ENCODE results near the gene NARF.
"Not testable (repeated sequence)": the region's sequence is repeated elsewhere in the genome, so short reads cannot be mapped to it uniquely, and the experiment has no call there.

The NARF gene

GRCh38 chr17:82444284-82444893, 14.2 kb upstream of the NARF start:
- no peaks in the 10 kb centered on the region for H3K27me3 ChIP-seq (ENCODE audit: control insufficient read depth, insufficient read depth, low read length)
- peaks cover 4% of the 10 kb centered on the region for H3K4me1 ChIP-seq (ENCODE audit: control insufficient read depth, insufficient read depth, low read length)
- H3K9me3 ChIP-seq (ENCODE audit: control insufficient read depth, low read length): no peaks in the 10 kb centered on the region
- peaks cover 4% of the 10 kb centered on the region for H3K36me3 ChIP-seq (ENCODE audit: control insufficient read depth, insufficient read depth, low read length)
- H3K4me3 ChIP-seq (ENCODE audit: low read length): no peak overlapping the region
- H3K9ac ChIP-seq (ENCODE audit: low read length): no peak overlapping the region

- no peak overlapping the region for H3K9ac ChIP-seq (ENCODE audit: low read length)
- H3K36me3 ChIP-seq (ENCODE audit: control insufficient read depth, insufficient read depth, low read length): peaks cover 4% of the 10 kb centered on the region
- H3K4me3 ChIP-seq (ENCODE audit: low read length): no peak overlapping the region
- no peaks in the 10 kb centered on the region for H3K9me3 ChIP-seq (ENCODE audit: control insufficient read depth, low read length)
- H3K4me1 ChIP-seq (ENCODE audit: control insufficient read depth, insufficient read depth, low read length): peaks cover 9% of the 10 kb centered on the region
- H3K27me3 ChIP-seq (ENCODE audit: control insufficient read depth, insufficient read depth, low read length): no peaks in the 10 kb centered on the region
Observed at GRCh38 chr17:82444941-82445521, 13.5 kb upstream of the NARF start.

- H3K4me3 ChIP-seq (ENCODE audit: low read length): no peak overlapping the region
Observed at GRCh38 chr17:82445542-82445941, 13.0 kb upstream of the NARF start.

GRCh38 chr17:82446124-82446523, 12.4 kb upstream of the NARF start:
- Histone ChIP-seq H3K4me1 (ENCODE audit: control insufficient read depth, insufficient read depth, low read length) (peaks cover 10% of the 10 kb centered on the region), H3K9me3 (ENCODE audit: control insufficient read depth, low read length) (no peaks in the 10 kb centered on the region), H3K27me3 (ENCODE audit: control insufficient read depth, insufficient read depth, low read length) (no peaks in the 10 kb centered on the region)

More at GRCh38 chr17:82445542-82445941, 13.0 kb upstream of the NARF start:
- no peak overlapping the region for H3K9ac ChIP-seq (ENCODE audit: low read length)
- H3K4me1 ChIP-seq (ENCODE audit: control insufficient read depth, insufficient read depth, low read length): peaks cover 9% of the 10 kb centered on the region
- no peaks in the 10 kb centered on the region for H3K9me3 ChIP-seq (ENCODE audit: control insufficient read depth, low read length)
- H3K36me3 ChIP-seq (ENCODE audit: control insufficient read depth, insufficient read depth, low read length): peaks cover 4% of the 10 kb centered on the region
- no peaks in the 10 kb centered on the region for H3K27me3 ChIP-seq (ENCODE audit: control insufficient read depth, insufficient read depth, low read length)

GRCh38 chr17:82446649-82447048, 11.9 kb upstream of the NARF start:
- Histone ChIP-seq H3K27me3 (ENCODE audit: control insufficient read depth, insufficient read depth, low read length) (no peaks in the 10 kb centered on the region), H3K9ac (ENCODE audit: low read length) (no peak overlapping the region), H3K4me1 (ENCODE audit: control insufficient read depth, insufficient read depth, low read length) (peaks cover 14% of the 10 kb centered on the region), H3K36me3 (ENCODE audit: control insufficient read depth, insufficient read depth, low read length) (peaks cover 4% of the 10 kb centered on the region), H3K9me3 (ENCODE audit: control insufficient read depth, low read length) (no peaks in the 10 kb centered on the region), H3K4me3 (ENCODE audit: low read length) (no peak overlapping the region)

More at GRCh38 chr17:82446124-82446523, 12.4 kb upstream of the NARF start:
- Histone ChIP-seq H3K4me3 (ENCODE audit: low read length) (no peak overlapping the region), H3K36me3 (ENCODE audit: control insufficient read depth, insufficient read depth, low read length) (peaks cover 4% of the 10 kb centered on the region), H3K9ac (ENCODE audit: low read length) (no peak overlapping the region)

- no peak overlapping the region for H3K9ac ChIP-seq (ENCODE audit: low read length)
- no peaks in the 10 kb centered on the region for H3K9me3 ChIP-seq (ENCODE audit: control insufficient read depth, low read length)
- no peak overlapping the region for H3K4me3 ChIP-seq (ENCODE audit: low read length)
- H3K36me3 ChIP-seq (ENCODE audit: control insufficient read depth, insufficient read depth, low read length): no peaks in the 10 kb centered on the region
- H3K4me1 ChIP-seq (ENCODE audit: control insufficient read depth, insufficient read depth, low read length): peaks cover 14% of the 10 kb centered on the region
- H3K27me3 ChIP-seq (ENCODE audit: control insufficient read depth, insufficient read depth, low read length): no peaks in the 10 kb centered on the region
Observed at GRCh38 chr17:82447876-82448275, 10.7 kb upstream of the NARF start.

- peaks cover 14% of the 10 kb centered on the region for H3K4me1 ChIP-seq (ENCODE audit: control insufficient read depth, insufficient read depth, low read length)
- H3K36me3 ChIP-seq (ENCODE audit: control insufficient read depth, insufficient read depth, low read length): no peaks in the 10 kb centered on the region
- peak overlapping the region; percentile 86 for H3K9ac ChIP-seq (ENCODE audit: low read length)
- peak overlapping the region; percentile 71 for H3K4me3 ChIP-seq (ENCODE audit: low read length)
- no peaks in the 10 kb centered on the region for H3K9me3 ChIP-seq (ENCODE audit: control insufficient read depth, low read length)
- H3K27me3 ChIP-seq (ENCODE audit: control insufficient read depth, insufficient read depth, low read length): no peaks in the 10 kb centered on the region
Observed at GRCh38 chr17:82449131-82449882, 9.2 kb upstream of the NARF start.

GRCh38 chr17:82449883-82450356, 8.6 kb upstream of the NARF start:
- Histone ChIP-seq H3K9me3 (ENCODE audit: control insufficient read depth, low read length) (no peaks in the 10 kb centered on the region), H3K4me1 (ENCODE audit: control insufficient read depth, insufficient read depth, low read length) (peaks cover 14% of the 10 kb centered on the region), H3K4me3 (ENCODE audit: low read length) (peak overlapping the region; percentile 71), H3K27me3 (ENCODE audit: control insufficient read depth, insufficient read depth, low read length) (no peaks in the 10 kb centered on the region), H3K9ac (ENCODE audit: low read length) (peak overlapping the region; percentile 86), H3K36me3 (ENCODE audit: control insufficient read depth, insufficient read depth, low read length) (no peaks in the 10 kb centered on the region)

- no peaks in the 10 kb centered on the region for H3K9me3 ChIP-seq (ENCODE audit: control insufficient read depth, low read length)
- H3K4me1 ChIP-seq (ENCODE audit: control insufficient read depth, insufficient read depth, low read length): peaks cover 14% of the 10 kb centered on the region
- peak within 1 kb of the TSS; percentile 86 for H3K9ac ChIP-seq (ENCODE audit: low read length)
Observed at GRCh38 chr17:82450357-82451106, 8.0 kb upstream of the NARF start, which contains the start of gene CYBC1. TSS of gene CYBC1 (minus strand) at chr17:82450752. CDS start at chr17:82449254, 1,498 bp downstream.

GRCh38 chr17:82452162-82452561, 6.4 kb upstream of the NARF start:
- no peak overlapping the region for H3K9ac ChIP-seq (ENCODE audit: low read length)
- no peak overlapping the region for H3K4me3 ChIP-seq (ENCODE audit: low read length)
- H3K36me3 ChIP-seq (ENCODE audit: control insufficient read depth, insufficient read depth, low read length): no peaks in the 10 kb centered on the region
- no peaks in the 10 kb centered on the region for H3K9me3 ChIP-seq (ENCODE audit: control insufficient read depth, low read length)
- peaks cover 18% of the 10 kb centered on the region for H3K4me1 ChIP-seq (ENCODE audit: control insufficient read depth, insufficient read depth, low read length)
- H3K27me3 ChIP-seq (ENCODE audit: control insufficient read depth, insufficient read depth, low read length): no peaks in the 10 kb centered on the region

More at GRCh38 chr17:82450357-82451106, 8.0 kb upstream of the NARF start, which contains the start of gene CYBC1:
- Histone ChIP-seq H3K36me3 (ENCODE audit: control insufficient read depth, insufficient read depth, low read length) (no peaks in the 10 kb centered on the region), H3K27me3 (ENCODE audit: control insufficient read depth, insufficient read depth, low read length) (no peaks in the 10 kb centered on the region), H3K4me3 (ENCODE audit: low read length) (peak within 1 kb of the TSS; percentile 71)

- not testable (repeated sequence) for H3K9ac ChIP-seq (ENCODE audit: low read length); H3K36me3 ChIP-seq (ENCODE audit: control insufficient read depth, insufficient read depth, low read length); H3K4me3 ChIP-seq (ENCODE audit: low read length); H3K9me3 ChIP-seq (ENCODE audit: control insufficient read depth, low read length); H3K27me3 ChIP-seq (ENCODE audit: control insufficient read depth, insufficient read depth, low read length)
- peaks cover 26% of the 10 kb centered on the region for H3K4me1 ChIP-seq (ENCODE audit: control insufficient read depth, insufficient read depth, low read length)
Observed at GRCh38 chr17:82453151-82453550, 5.4 kb upstream of the NARF start.
